Cardiac muscle cell (in vitro differentiated cells and primary cell): ENCODE data around the gene PRXL2A. TPM values are rescaled to one million over a fixed set of nuclear protein-coding genes. Genes with fewer than 3 reads are reported as not detected.

Source experiments
- DNase-seq, 2 donors: peaks; one replicate each; pipeline versions ENCODE4 v3.0.0 to v3.0.0-alpha.2; 2010 to 2017; ENCODE audit warnings: low read depth in 1 of 2, low spot score in 1 of 2
- H3K27ac ChIP-seq: fragments of 200-600 bp; sonication (generic); 2 replicates; pipeline ENCODE4 v1.5.1; 2016
- H3K27me3 ChIP-seq: fragments of 200-600 bp; sonication (generic); 2 replicates; pipeline ENCODE4 v1.6.0; 2016; ENCODE audit warnings: control low read depth
- H3K36me3 ChIP-seq: fragments of 200-600 bp; sonication (generic); 2 replicates; pipeline ENCODE4 v1.5.1; 2016; ENCODE audit warnings: control low read depth
- H3K4me1 ChIP-seq: fragments of 200-600 bp; sonication (generic); 2 replicates; pipeline ENCODE4 v1.8.1; 2017; ENCODE audit warnings: low read depth, mild to moderate bottlenecking, mixed run types
- H3K4me3 ChIP-seq: fragments of 200-600 bp; sonication (generic); 2 replicates; pipeline ENCODE4 v1.5.1; 2016; ENCODE audit warnings: mild to moderate bottlenecking
- H3K9me3 ChIP-seq: fragments of 200-600 bp; sonication (generic); 2 replicates; pipeline ENCODE4 v1.5.1; 2017; ENCODE audit warnings: low read depth, mild to moderate bottlenecking, control low read depth
- CTCF ChIP-seq: IDR thresholded peaks from 2 replicates; pipeline ENCODE4 v1.5.1; 2012; ENCODE audit warnings: low read depth, mild to moderate bottlenecking, low read length
- polyA plus RNA-seq: library from polyadenylated mRNA; unstranded; fragments of >200 nt; fragmentation: Nextera tagmentation; extraction: Ambion mirVana; gene quantifications from 2 replicates; pipeline ENCODE4 v1.2.1, GENCODE V29; 2016
- total RNA-seq: library from RNA; depleted of rRNA; stranded (reverse); fragments of >200 nt; gene quantifications from 2 replicates; pipeline ENCODE4 v1.2.3, GENCODE V29; 2016

Gene PRXL2A
- total and polyA plus RNA-seq, 2 experiments from 2014 or later = 52.0 to 144 TPM

GRCh38 chr10:80373502-80373901 lies 34.8 kb upstream of the PRXL2A start:
- Histone ChIP-seq H3K4me1 (no peaks in the 10 kb centered on the region), H3K27ac (no peak overlapping the region), H3K4me3 (no peak overlapping the region), H3K27me3 (no peaks in the 10 kb centered on the region), H3K9me3 (no peaks in the 10 kb centered on the region), H3K36me3 (no peaks in the 10 kb centered on the region)
- no peak for TF ChIP-seq CTCF
- no peak for DNase-seq

- Histone ChIP-seq H3K36me3 (no peaks in the 10 kb centered on the region), H3K4me3 (no peak overlapping the region), H3K9me3 (no peaks in the 10 kb centered on the region), H3K4me1 (no peaks in the 10 kb centered on the region), H3K27me3 (no peaks in the 10 kb centered on the region), H3K27ac (no peak overlapping the region)
- DNase-seq = no peak
- TF ChIP-seq CTCF = no peak
Measured at GRCh38 chr10:80379701-80380100, 28.6 kb upstream of the PRXL2A start.

GRCh38 chr10:80380185-80380584 lies 28.2 kb upstream of the PRXL2A start:
- Histone ChIP-seq H3K4me3 (no peak overlapping the region), H3K9me3 (no peaks in the 10 kb centered on the region), H3K27ac (no peak overlapping the region), H3K27me3 (no peaks in the 10 kb centered on the region), H3K36me3 (no peaks in the 10 kb centered on the region), H3K4me1 (no peaks in the 10 kb centered on the region)
- DNase-seq = no peak
- no peak for TF ChIP-seq CTCF

- no peak overlapping the region for H3K4me3 ChIP-seq
- DNase-seq = peak; percentile 46 to 64
- H3K9me3 ChIP-seq = no peaks in the 10 kb centered on the region
- no peaks in the 10 kb centered on the region for H3K27me3 ChIP-seq
- no peaks in the 10 kb centered on the region for H3K36me3 ChIP-seq
- H3K27ac ChIP-seq = no peak overlapping the region
- H3K4me1 ChIP-seq = no peaks in the 10 kb centered on the region
- peak; percentile 70 for TF ChIP-seq CTCF
Measured at GRCh38 chr10:80382989-80383388, 25.4 kb upstream of the PRXL2A start.

- no peak for TF ChIP-seq CTCF
- Histone ChIP-seq H3K4me3 (no peak overlapping the region), H3K4me1 (no peaks in the 10 kb centered on the region), H3K36me3 (no peaks in the 10 kb centered on the region), H3K9me3 (no peaks in the 10 kb centered on the region), H3K27ac (no peak overlapping the region), H3K27me3 (no peaks in the 10 kb centered on the region)
- no peak for DNase-seq
Measured at GRCh38 chr10:80390740-80391139, 17.6 kb upstream of the PRXL2A start.

- no peaks in the 10 kb centered on the region for H3K4me1 ChIP-seq
- no peak for TF ChIP-seq CTCF
- no peaks in the 10 kb centered on the region for H3K27me3 ChIP-seq
- no peak overlapping the region for H3K27ac ChIP-seq
- no peak overlapping the region for H3K4me3 ChIP-seq
- no peaks in the 10 kb centered on the region for H3K36me3 ChIP-seq
- DNase-seq = peak in 1 of 2 donors; percentile 48
- no peaks in the 10 kb centered on the region for H3K9me3 ChIP-seq
Measured at GRCh38 chr10:80392250-80392649, 16.1 kb upstream of the PRXL2A start.
